Measurements from ENCODE around the gene CXorf65.

Gene CXorf65

GRCh38 chrX:71118985-71119535 lies 12.5 kb upstream of the CXorf65 start:
- peak overlapping the region; percentile 91 for H2AFZ ChIP-seq
- H3K9me3 ChIP-seq (ENCODE audit: control insufficient read depth, low read length), result no peaks in the 10 kb centered on the region
- TF ChIP-seq CTCF (IDR thresholded peaks at IDR 0.05), result no peak
- H3K27me3 ChIP-seq (ENCODE audit: control insufficient read depth, insufficient read depth, low read length), result no peaks in the 10 kb centered on the region
- peak overlapping the region; percentile 76 for H3K4me3 ChIP-seq (ENCODE audit: low read depth, low read length)
- H3K4me2 ChIP-seq (ENCODE audit: low read length), result peak overlapping the region; percentile 66
- H3K9ac ChIP-seq, result peak overlapping the region; percentile 95
- peak overlapping the region; percentile 80 for H3K27ac ChIP-seq
- no peaks in the 10 kb centered on the region for H3K36me3 ChIP-seq (ENCODE audit: control insufficient read depth, insufficient read depth, low read length)
- H3K79me2 ChIP-seq, result no peaks in the 10 kb centered on the region
- no peaks in the 10 kb centered on the region for H3K4me1 ChIP-seq

GRCh38 chrX:71118032-71118984 lies 11.8 kb upstream of the CXorf65 start, which contains the start of gene MED12:
Gene MED12 (plus strand): TSS chrX:71118596. CDS start chrX:71118755, 159 bp downstream.
- H2AFZ ChIP-seq, result peak within 1 kb of the TSS; percentile 91
- no peak for TF ChIP-seq CTCF (IDR thresholded peaks at IDR 0.05)
- H3K4me3 ChIP-seq (ENCODE audit: low read depth, low read length), result peak within 1 kb of the TSS; percentile 76
- H3K27me3 ChIP-seq (ENCODE audit: control insufficient read depth, insufficient read depth, low read length), result no peaks in the 10 kb centered on the region
- no peaks in the 10 kb centered on the region for H3K36me3 ChIP-seq (ENCODE audit: control insufficient read depth, insufficient read depth, low read length)
- no peaks in the 10 kb centered on the region for H3K9me3 ChIP-seq (ENCODE audit: control insufficient read depth, low read length)
- peak within 1 kb of the TSS; percentile 95 for H3K9ac ChIP-seq
- H3K27ac ChIP-seq, result peak within 1 kb of the TSS; percentile 80
- H3K4me1 ChIP-seq, result no peaks in the 10 kb centered on the region
- H3K79me2 ChIP-seq, result no peaks in the 10 kb centered on the region
- peak within 1 kb of the TSS; percentile 66 for H3K4me2 ChIP-seq (ENCODE audit: low read length)

- Histone ChIP-seq H3K4me1 (no peaks in the 10 kb centered on the region), H2AFZ (no peak overlapping the region), H3K9ac (no peak overlapping the region), H3K4me2 (ENCODE audit: low read length) (no peak overlapping the region), H3K36me3 (ENCODE audit: control insufficient read depth, insufficient read depth, low read length) (no peaks in the 10 kb centered on the region), H3K27me3 (ENCODE audit: control insufficient read depth, insufficient read depth, low read length) (no peaks in the 10 kb centered on the region), H3K79me2 (no peaks in the 10 kb centered on the region), H3K9me3 (ENCODE audit: control insufficient read depth, low read length) (no peaks in the 10 kb centered on the region), H3K4me3 (ENCODE audit: low read depth, low read length) (no peak overlapping the region), H3K27ac (no peak overlapping the region)
- TF ChIP-seq CTCF (IDR thresholded peaks at IDR 0.05), result no peak
Measured at GRCh38 chrX:71117358-71117757, 10.8 kb upstream of the CXorf65 start.

- no peak overlapping the region for H3K27ac ChIP-seq
Measured at GRCh38 chrX:71111921-71112431, 5.4 kb upstream of the CXorf65 start.

More at GRCh38 chrX:71111921-71112431, 5.4 kb upstream of the CXorf65 start:
- Histone ChIP-seq H3K9me3 (ENCODE audit: control insufficient read depth, low read length) (no peaks in the 10 kb centered on the region), H3K4me1 (no peaks in the 10 kb centered on the region), H2AFZ (no peak overlapping the region), H3K27me3 (ENCODE audit: control insufficient read depth, insufficient read depth, low read length) (no peaks in the 10 kb centered on the region), H3K9ac (no peak overlapping the region), H3K79me2 (no peaks in the 10 kb centered on the region), H3K4me3 (ENCODE audit: low read depth, low read length) (no peak overlapping the region), H3K36me3 (ENCODE audit: control insufficient read depth, insufficient read depth, low read length) (no peaks in the 10 kb centered on the region), H3K4me2 (ENCODE audit: low read length) (no peak overlapping the region)
- no peak for TF ChIP-seq CTCF (IDR thresholded peaks at IDR 0.05)
